Caki2 (cell line): ENCODE measurements around the gene RSRC1. TPM values are rescaled to one million over a fixed set of nuclear protein-coding genes. Genes with fewer than 3 reads are reported as not detected.
A peak's percentile ranks its signal among the peaks of the same experiment; 100 is the strongest.

Source experiments
- DNase-seq: peaks from one replicate; pipeline ENCODE4 v3.0.0-alpha.2; 2015; ENCODE audit warnings: low read depth
- in situ Hi-C: cut with HindIII; loops from 2 replicates; pipeline ENCODE4 v1.10.0; 2016; ENCODE audit warnings: low sequenced_read_pairs, low pct_unique_long_range_greater_than_20kb, mixed read lengths
- total RNA-seq: library from RNA; depleted of rRNA; stranded (reverse); fragments of >200 nt; shearing (Covaris generic); gene quantifications from 2 replicates; pipeline ENCODE4 v1.2.3, GENCODE V29; 2014; ENCODE audit warnings: low replicate concordance

The RSRC1 gene
- total RNA-seq, 1 experiment from 2014 or later, result 72.1 TPM

DNA sequence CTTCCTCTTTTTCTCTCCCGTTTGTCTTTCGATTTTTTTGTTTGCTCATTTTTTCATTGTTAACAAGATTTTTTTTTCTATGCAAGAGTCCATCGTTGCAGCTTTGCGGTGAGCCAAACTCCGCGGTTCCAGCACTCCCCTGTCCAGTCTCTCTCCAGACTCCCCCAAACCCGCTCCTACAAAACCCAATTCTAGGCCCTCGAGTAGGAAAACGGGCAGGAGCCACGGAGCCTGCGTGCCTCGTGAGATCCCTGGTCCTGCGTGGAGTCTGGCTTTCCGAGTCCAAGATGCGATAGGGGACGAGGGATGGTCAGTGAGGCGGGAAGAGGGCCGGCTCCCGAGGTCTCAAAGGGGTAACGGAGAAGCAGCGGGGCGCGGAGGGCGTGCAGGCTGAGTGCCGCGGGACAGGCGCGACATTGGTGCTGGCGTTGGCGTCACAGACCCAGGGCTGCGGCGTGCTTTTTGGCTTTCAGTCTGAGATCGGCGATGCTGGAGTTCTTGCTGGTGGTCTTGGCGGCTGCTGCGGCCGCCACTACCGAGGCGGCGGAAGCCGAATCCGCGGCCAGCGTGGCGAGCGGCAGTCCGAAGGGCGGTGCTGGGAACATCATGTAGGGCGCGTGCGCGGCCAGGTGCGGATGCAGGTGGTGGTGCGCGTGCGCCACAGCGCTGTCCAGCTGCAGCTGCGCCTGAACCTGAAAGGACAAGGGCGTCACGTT lies 12.1 kb upstream of the RSRC1 start:
- DNase-seq, result peak; percentile 89
- in situ Hi-C loops, result no loop called here

DNA sequence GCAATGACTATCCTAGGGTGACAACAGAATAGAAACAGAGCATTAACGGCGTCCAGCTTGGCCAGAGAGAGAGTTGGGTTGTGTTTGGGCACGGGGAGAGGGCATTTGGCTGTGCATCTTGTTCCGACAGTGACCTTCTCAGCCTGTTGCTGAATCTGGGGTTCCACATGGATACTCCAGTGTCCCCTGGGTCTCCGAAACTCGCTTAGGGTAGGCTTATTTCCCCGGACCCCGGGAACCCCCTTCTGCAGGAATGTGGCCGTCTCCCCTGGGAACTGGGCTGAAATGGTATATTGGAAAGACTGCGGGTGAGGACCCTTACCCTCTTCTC lies 11.6 kb upstream of the RSRC1 start:
- no peak for DNase-seq
- in situ Hi-C loops, result no loop called here

- in situ Hi-C loops, result no loop called here
- no peak for DNase-seq
These were observed 11.0 kb upstream of the RSRC1 start for GRCh38 chr3:158098834-158099424.

DNA sequence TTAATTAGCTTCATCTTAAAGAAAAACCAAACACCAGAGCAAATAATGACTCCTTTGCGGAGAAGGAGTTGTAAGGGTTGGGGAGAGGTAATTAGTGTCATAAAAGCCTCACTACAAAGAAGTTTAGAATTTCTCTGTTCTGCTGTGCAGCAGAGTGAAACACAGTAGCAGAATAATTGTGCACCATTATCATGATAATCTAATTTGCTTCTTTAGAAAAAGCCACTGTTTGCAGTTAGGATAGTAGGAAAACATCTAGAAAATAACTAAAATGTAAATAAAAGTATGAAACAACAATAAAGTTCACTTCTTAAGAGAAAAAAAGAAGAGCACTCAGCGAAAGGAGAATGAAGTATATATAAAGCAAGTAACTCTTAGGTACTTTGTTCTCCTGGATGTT lies 9.2 kb upstream of the RSRC1 start:
- no peak for DNase-seq
- in situ Hi-C loops, result no loop called here

DNA sequence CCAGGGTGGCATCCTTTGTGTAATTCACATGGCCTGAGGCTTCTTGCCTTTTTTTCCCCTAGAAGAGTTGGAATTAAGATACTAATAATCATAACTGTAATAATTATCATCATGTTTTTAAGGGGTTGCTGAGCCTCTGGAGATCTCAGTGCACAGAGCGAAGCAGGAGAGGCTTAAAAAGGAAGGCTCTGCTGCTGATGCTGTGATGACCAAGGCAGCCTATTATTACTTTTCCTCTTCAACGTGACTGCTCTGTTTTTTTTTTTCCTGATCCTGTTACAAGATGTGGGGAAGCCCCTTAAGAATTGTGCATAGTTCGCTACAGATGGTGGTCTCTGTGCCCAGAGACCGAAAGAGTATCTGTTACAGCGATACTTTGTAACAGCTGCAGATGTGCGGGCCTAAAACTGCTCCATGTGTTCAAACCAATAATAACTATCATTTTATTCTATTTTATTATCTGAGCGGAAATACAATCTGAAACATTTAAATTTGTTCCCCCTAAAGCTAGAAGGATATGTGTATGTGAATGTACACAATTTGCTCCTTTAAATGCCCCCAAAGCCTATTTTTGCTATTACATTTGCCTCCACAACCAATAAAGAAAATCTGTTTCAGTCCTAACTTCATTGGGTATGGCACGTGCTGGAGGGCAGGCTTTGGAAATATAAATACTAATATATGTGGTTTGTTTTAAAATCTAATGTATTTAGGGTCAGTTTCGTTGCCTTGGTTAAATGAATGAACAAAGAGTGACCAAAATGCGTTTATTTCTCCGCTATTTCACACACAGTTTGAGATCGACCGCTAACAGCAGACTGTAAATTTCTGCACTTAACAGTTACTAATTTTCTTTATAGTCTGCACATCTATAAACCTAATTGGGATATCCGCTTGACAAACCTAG lies 8.3 kb upstream of the RSRC1 start:
- in situ Hi-C loops, result no loop called here

DNA sequence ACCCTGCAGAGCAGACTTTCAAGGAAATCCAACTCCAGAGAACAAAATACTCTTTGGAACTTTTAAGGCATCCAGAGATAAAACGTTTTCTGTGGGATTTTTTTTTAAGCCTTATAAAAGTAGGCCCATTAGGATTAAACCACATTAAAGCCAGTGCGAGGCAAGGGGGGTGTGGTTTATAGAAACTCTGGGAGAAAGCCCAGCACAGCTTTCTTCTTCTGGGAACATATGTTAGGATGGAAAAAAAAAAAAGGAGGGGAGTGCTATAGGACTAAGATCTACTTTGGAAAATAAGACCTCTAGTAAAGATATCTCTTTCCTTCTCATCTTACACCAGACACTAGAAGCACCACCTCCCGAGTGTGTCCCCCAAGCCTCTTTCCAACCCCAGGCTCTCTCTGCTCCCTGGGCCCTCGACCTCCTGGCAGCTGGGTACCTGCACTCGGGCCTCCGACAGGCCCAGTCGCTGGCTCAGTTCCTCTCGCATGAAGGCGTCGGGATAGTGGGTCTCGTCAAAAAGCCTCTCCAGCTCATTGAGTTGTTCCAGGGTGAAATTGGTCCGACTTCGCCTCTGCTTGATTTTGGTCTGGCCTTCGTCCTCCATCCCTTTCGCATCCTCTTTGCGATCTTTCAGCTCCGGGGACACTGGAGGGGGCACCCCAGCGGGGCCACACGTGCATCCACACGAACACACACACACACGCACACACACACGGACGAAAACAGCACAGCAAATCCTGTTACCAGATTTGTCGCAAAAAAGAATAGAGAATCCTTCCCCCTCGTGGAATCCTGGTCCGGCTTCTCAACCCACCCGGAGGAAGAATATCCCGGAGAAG lies 7.4 kb upstream of the RSRC1 start:
- in situ Hi-C loops, result no loop called here

More for the DNA sequence above, 8.3 kb upstream of the RSRC1 start:
- DNase-seq, result no peak

GRCh38 chr3:158103081-158103886 lies 6.6 kb upstream of the RSRC1 start:
- DNase-seq, result no peak
- in situ Hi-C loops, result no loop called here

More for the DNA sequence above, 7.4 kb upstream of the RSRC1 start:
- DNase-seq, result no peak

DNA sequence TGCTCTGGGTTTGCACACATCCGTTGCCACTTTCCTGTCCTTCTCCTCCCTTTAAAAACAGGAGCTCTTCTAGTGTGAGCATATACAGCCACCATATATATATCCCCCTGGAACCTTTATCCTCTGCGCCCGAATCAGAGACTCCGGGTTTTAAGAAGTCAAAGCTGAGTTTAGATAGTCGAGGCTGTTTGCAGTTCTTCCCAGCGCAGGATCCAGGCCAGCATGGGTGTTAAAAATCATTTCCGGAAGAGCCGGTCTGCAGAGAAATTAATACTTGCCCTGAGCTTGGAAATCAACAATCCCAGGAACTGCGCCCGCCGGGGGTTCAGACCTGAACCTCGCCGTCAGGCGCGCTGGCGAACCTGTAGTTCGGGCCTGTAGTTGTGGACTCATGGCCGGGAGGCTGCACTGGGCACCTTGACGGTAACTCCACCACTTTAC lies 6.0 kb upstream of the RSRC1 start:
- DNase-seq, result no peak
- in situ Hi-C loops, result no loop called here

- in situ Hi-C loops, result no loop called here
- no peak for DNase-seq
These were observed 5.4 kb upstream of the RSRC1 start for GRCh38 chr3:158104431-158104921.

DNA sequence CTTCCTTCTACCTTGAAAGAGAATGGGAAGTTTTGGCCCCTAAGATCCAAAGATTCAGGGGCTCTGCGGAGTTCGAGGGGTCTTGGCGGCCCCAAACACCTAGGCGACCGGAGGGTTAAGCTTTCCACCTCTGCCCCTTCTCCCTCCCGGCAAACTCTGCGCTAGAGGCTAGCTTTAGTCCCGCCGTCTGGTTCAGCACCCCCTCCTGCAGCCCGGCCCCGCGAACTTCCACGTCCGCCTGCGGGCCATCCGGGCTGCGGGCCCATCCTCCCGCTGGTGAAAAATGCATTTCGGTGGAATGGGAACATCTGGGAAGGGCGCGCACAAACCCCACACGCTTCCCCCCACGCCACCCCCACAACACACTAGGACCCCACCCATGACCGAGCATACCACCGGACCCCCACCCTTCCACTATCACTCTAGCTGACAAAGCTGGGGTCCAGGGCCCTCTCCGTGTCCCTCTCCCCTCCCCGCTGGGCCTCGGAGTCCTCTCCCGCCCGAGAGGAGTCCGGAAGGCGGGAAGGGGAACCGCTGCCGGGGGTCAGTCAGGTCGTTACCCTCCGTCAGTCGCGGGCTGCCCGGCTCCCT lies 4.7 kb upstream of the RSRC1 start:
- DNase-seq, result peak; percentile 25
- in situ Hi-C loops, result no loop called here

DNA sequence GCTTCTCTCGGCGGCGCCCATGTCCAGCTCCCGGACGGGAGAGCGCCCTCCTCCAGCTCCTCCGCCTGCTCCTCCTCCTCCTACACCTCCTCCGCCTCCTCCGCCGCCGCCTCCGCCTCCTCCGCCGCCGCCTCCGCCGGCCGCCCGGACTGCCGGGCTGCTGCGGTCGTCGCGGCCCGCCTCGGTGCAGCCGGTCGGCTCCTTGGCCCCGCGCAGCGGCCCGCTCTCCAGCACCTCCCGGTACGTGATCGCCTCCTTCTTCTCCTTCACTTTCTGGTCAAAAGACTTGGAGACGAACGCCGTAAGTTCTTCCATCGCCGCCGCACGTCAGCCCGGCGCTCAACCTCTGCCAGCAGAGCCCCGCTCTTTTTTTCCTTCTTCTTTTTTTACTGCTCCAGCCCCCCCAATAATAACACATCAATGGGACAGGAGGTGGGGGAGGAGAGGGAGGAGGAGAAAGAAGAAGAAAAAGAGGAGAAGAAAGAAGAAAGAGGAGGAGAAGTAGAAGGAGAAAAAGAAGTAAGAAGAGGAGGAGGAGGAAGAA lies 4.1 kb upstream of the RSRC1 start:
- DNase-seq, result peak; percentile 75
- in situ Hi-C loops, result no loop called here

- in situ Hi-C loops, result no loop called here
- no peak for DNase-seq
These were observed 3.0 kb upstream of the RSRC1 start for GRCh38 chr3:158106766-158107471.

DNA sequence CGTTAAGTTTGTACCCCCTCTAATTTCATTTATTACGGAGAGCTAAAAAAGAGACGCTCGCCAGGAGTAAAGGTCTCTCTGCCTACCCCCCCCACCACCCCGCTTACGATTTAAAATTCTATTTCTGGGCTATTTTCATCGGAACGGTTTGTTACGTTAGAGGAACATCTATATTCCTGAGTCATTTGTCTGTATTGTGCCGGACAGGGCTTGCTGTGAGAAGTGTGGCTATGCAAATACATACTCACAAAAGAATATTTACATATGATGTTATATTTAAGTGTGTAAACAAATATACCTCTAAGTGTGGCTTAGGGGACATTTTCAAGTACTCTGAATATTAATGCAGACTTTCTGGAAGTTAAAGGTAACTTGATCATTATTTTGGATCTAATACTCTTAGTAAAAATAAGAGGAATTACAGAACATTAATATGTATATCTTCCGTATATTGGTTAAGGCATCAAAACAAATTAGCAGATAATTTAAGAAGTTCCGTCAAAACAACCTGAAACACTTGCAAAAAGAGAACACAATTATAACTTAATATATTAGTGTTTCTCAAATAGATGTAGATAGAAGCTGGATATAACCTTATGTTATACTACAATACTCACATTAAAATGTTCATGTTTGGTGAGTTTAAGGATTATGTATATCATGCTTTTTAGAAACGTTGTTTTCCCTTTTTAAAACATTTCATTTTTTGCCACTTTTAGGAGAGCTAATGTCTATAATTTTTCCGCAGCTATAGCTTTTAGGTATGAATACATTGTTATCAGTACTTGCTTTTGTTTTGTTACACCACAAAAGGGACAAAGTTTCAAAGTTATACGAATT lies 2.1 kb upstream of the RSRC1 start:
- no peak for DNase-seq
- in situ Hi-C loops, result no loop called here

GRCh38 chr3:158108445-158108985 lies 1.4 kb upstream of the RSRC1 start:
- in situ Hi-C loops, result no loop called here
- no peak for DNase-seq

- no peak for DNase-seq
- in situ Hi-C loops, result no loop called here
These were observed 540 bp upstream of the RSRC1 start for GRCh38 chr3:158109295-158109803.
